HepG2 (cell line): ENCODE results near the gene TAF7. TPM values are rescaled to one million over a fixed set of nuclear protein-coding genes. Genes with fewer than 3 reads are reported as not detected.

Experiments used
- ARID4A ChIP-seq: sonication (generic); formaldehyde crosslinking; IDR thresholded peaks from 2 replicates; pipeline ENCODE4 v1.5.0; 2020; ENCODE audit warnings: mild to moderate bottlenecking, missing genetic modification reagents, borderline replicate concordance
- ELF4 ChIP-seq: sonication (generic); formaldehyde crosslinking; IDR thresholded peaks from 2 replicates; pipeline ENCODE4 v1.5.0; 2020; ENCODE audit warnings: missing genetic modification reagents, mild to moderate bottlenecking, moderate library complexity, borderline replicate concordance
- ELK4 ChIP-seq: sonication (generic); formaldehyde crosslinking; IDR thresholded peaks from 2 replicates; pipeline ENCODE4 v1.9.0; 2021; ENCODE audit warnings: missing genetic modification reagents, borderline replicate concordance
- ETV5 ChIP-seq: IDR thresholded peaks from 2 replicates; pipeline ENCODE4 v1.6.1; 2018; ENCODE audit warnings: missing biosample characterization, missing genetic modification reagents, inconsistent platforms, borderline replicate concordance
- HOXA5 ChIP-seq: sonication (generic); formaldehyde crosslinking; IDR thresholded peaks from 2 replicates; pipeline ENCODE4 v1.4.0; 2020; ENCODE audit warnings: missing genetic modification reagents
- IKZF5 ChIP-seq: IDR thresholded peaks from 2 replicates; pipeline ENCODE4 v1.6.1; 2018; ENCODE audit warnings: missing genetic modification reagents, mild to moderate bottlenecking, missing compliant biosample characterization
- KLF16 ChIP-seq, 2 experiments: sonication (generic) in 1 of 2; formaldehyde crosslinking in 1 of 2; IDR thresholded peaks; 2 replicates each; pipeline versions ENCODE4 v1.6.1 to v1.8.0; 2016 to 2023; ENCODE audit warnings: missing genetic modification reagents in 2 of 2, missing compliant biosample characterization in 1 of 2
- NFYB ChIP-seq: sonication (generic); formaldehyde crosslinking; IDR thresholded peaks from 2 replicates; pipeline ENCODE4 v1.4.0; 2020; ENCODE audit warnings: missing genetic modification reagents
- PAF1 ChIP-seq: IDR thresholded peaks from 2 replicates; pipeline ENCODE4 v1.6.1; 2016; ENCODE audit warnings: missing genetic modification reagents, missing compliant biosample characterization
- PLRG1 ChIP-seq: fragments of 450-650 bp; conservative IDR thresholded peaks from 2 replicates; pipeline ENCODE4 v1.6.1; 2016
- PTBP1 ChIP-seq: fragments of 200-400 bp; formaldehyde crosslinking; IDR thresholded peaks from 2 replicates; pipeline ENCODE4 v1.6.1; 2018; ENCODE audit warnings: low read length, low read depth; ENCODE audit not compliant: poor library complexity, severe bottlenecking
- RBFOX2 ChIP-seq: fragments of 200-400 bp; formaldehyde crosslinking; IDR thresholded peaks from 2 replicates; pipeline ENCODE4 v1.6.1; 2017; ENCODE audit warnings: low read depth, mild to moderate bottlenecking, low read length
- RNF2 ChIP-seq: fragments of 450-650 bp; conservative IDR thresholded peaks from 2 replicates; pipeline ENCODE4 v1.6.1; 2016; ENCODE audit warnings: low read depth
- U2AF2 ChIP-seq: fragments of 200-400 bp; formaldehyde crosslinking; IDR thresholded peaks from 2 replicates; pipeline ENCODE4 v1.6.1; 2017; ENCODE audit warnings: low read depth, mild to moderate bottlenecking, low read length
- ZFP41 ChIP-seq: sonication (generic); formaldehyde crosslinking; IDR thresholded peaks from 2 replicates; pipeline ENCODE4 v1.4.0; 2020; ENCODE audit warnings: mild to moderate bottlenecking, missing genetic modification reagents, borderline replicate concordance
- ZNF3 ChIP-seq: IDR thresholded peaks from 2 replicates; pipeline ENCODE4 v1.7.0; 2017; ENCODE audit warnings: inconsistent platforms
- ZNF556 ChIP-seq: sonication (generic); formaldehyde crosslinking; IDR thresholded peaks from 2 replicates; pipeline ENCODE4 v1.4.0; 2020; ENCODE audit warnings: mild to moderate bottlenecking, missing genetic modification reagents, borderline replicate concordance
- ZNF557 ChIP-seq: sonication (generic); formaldehyde crosslinking; IDR thresholded peaks from 2 replicates; pipeline ENCODE4 v1.4.0; 2020; ENCODE audit warnings: missing genetic modification reagents
- ZNF558 ChIP-seq: sonication (generic); formaldehyde crosslinking; IDR thresholded peaks from 2 replicates; pipeline ENCODE4 v1.9.0; 2022; ENCODE audit warnings: mild to moderate bottlenecking, missing genetic modification reagents, borderline replicate concordance
- ZNF761 ChIP-seq: sonication (generic); formaldehyde crosslinking; conservative IDR thresholded peaks from 2 replicates; pipeline ENCODE4 v1.4.0; 2020; ENCODE audit warnings: mild to moderate bottlenecking, missing genetic modification reagents
- ZNF850 ChIP-seq: sonication (generic); formaldehyde crosslinking; conservative IDR thresholded peaks from 2 replicates; pipeline ENCODE4 v1.9.0; 2021; ENCODE audit warnings: mild to moderate bottlenecking, missing genetic modification reagents
- polyA plus RNA-seq, 8 experiments: library from polyadenylated mRNA; depleted of rRNA in 3 of 8; stranded (reverse) in 7 of 8; unstranded in 1 of 8; fragments of >200 nt; fragmentation: Illumina TruSeq in 4 of 8; extraction: Trizol in 4 of 8; gene quantifications; 2 replicates each; pipeline versions ENCODE4 v1.2.1 to v1.2.3, GENCODE V29; 2011 to 2016; ENCODE audit warnings: low read depth in 4 of 8, missing spikeins in 1 of 8, mixed read lengths in 1 of 8; ENCODE audit not compliant: insufficient read depth in 1 of 8
- total RNA-seq, 5 experiments: library from RNA; depleted of rRNA; stranded (reverse); fragments of >200 nt; fragmentation: Illumina TruSeq; extraction: Trizol; gene quantifications; 2 replicates each; pipeline ENCODE4 v1.2.3, GENCODE V29; 2016; ENCODE audit warnings: low read depth in 1 of 5
- TF ChIP-seq, protein P1 (sequence below): sonication (generic); formaldehyde crosslinking; IDR thresholded peaks from 2 replicates; pipeline ENCODE4 v1.4.0; 2020; ENCODE audit warnings: mild to moderate bottlenecking, missing genetic modification reagents

TAF7 gene
- total and polyA plus RNA-seq, 2 of the 13 experiments (the other 11 are each of a cell fraction or from before 2014, with no cell fraction given), result 41.6 to 61.5 TPM

DNA sequence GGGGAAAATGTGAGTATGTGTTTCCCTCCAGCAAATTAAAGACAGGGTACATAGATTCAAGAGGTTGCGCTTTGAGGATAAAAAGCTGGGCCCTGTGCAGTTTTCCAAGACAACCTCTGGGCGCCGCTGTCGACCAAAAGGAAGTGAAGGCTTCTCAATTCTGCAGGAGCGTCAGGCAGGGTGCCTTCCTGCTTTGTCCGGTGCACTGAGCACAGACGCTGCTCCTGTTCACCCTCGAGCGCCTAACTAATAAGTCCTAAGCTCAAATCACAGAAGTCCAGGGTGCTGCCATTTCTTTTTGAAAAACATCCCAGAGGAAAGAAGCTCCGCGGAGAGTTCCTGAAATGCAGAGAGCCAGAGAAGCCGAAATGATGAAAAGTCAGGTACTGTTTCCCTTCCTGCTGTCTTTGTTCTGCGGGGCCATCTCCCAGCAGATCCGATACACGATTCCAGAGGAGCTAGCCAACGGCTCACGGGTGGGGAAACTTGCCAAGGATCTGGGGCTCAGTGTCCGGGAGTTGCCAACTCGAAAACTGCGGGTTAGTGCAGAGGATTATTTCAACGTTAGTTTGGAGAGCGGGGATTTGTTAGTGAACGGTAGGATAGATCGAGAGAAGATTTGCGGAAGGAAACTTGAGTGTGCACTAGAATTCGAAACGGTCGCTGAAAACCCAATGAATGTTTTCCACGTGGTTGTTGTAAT, 29.5 kb upstream of the TAF7 start, which contains the start of gene PCDHGB1 (continued):
- TF ChIP-seq ELK4 (no peak), ELF4 (CRISPR knock-in tag) (no peak), PTBP1 (no peak), ZNF558 (CRISPR knock-in tag) (no peak), ZNF761 (CRISPR knock-in tag) (no peak), PLRG1 (no peak), ZNF557 (CRISPR knock-in tag) (no peak), KLF16 (CRISPR knock-in tag; IDR thresholded peaks at IDR 0.05) (no peak), ARID4A (CRISPR knock-in tag) (peak; percentile 35; the same call in 1 of the 2 replicates), PAF1 (CRISPR knock-in tag) (no peak), ZNF850 (CRISPR knock-in tag) (no peak), HOXA5 (CRISPR knock-in tag) (0 out of 2 replicates have a peak, but pooled peaks have one; percentile 38), RNF2 (no peak), ETV5 (CRISPR knock-in tag) (peak; percentile 54; the same call in 1 of the 2 replicates), IKZF5 (no peak), NFYB (CRISPR knock-in tag) (no peak), ZFP41 (CRISPR knock-in tag) (no peak), ZNF3 (CRISPR knock-in tag) (no peak), U2AF2 (no peak), RBFOX2 (no peak), ZNF556 (CRISPR knock-in tag) (no peak)
- TF ChIP-seq, protein P1, sequence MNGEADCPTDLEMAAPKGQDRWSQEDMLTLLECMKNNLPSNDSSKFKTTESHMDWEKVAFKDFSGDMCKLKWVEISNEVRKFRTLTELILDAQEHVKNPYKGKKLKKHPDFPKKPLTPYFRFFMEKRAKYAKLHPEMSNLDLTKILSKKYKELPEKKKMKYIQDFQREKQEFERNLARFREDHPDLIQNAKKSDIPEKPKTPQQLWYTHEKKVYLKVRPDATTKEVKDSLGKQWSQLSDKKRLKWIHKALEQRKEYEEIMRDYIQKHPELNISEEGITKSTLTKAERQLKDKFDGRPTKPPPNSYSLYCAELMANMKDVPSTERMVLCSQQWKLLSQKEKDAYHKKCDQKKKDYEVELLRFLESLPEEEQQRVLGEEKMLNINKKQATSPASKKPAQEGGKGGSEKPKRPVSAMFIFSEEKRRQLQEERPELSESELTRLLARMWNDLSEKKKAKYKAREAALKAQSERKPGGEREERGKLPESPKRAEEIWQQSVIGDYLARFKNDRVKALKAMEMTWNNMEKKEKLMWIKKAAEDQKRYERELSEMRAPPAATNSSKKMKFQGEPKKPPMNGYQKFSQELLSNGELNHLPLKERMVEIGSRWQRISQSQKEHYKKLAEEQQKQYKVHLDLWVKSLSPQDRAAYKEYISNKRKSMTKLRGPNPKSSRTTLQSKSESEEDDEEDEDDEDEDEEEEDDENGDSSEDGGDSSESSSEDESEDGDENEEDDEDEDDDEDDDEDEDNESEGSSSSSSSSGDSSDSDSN (CRISPR knock-in tag), result no peak
